ENCODE measurements around the gene GOPC.

Gene GOPC

GRCh38 chr6:117514655-117515054 is 87.7 kb downstream of the GOPC start:
- no peak for DNase-seq (ENCODE audit: low spot score)

GRCh38 chr6:117513778-117514365 is 88.4 kb downstream of the GOPC start:
- DNase-seq (ENCODE audit: low spot score): no peak

DNA sequence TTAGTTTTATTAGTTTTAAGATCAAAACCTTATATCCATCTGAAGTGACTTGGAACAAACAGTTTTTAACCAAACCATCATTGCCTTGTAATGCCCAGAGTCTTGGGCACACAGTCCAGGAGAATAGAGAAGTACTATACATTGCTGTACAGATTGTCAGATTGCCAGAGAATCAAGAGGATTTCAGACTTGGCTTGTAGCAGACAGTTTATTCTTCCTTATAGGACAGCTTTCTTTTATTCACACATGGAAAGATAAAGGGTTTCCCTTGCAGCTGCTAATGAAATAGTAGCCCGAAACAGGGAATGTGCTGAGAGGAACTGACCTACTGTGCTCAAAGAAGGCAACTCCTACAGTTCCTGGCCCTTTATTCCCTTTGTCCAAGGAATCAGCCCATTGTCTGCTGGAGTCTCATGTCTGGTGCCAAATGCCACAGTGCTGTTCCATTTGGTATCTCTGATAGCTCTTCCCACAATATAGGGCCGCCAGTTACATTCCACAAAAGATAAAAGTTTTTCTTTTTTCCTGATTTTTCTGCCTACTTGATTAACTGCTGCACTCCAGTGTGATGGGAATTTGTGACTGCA is 89.2 kb downstream of the GOPC start:
- DNase-seq (ENCODE audit: low spot score): no peak

DNA sequence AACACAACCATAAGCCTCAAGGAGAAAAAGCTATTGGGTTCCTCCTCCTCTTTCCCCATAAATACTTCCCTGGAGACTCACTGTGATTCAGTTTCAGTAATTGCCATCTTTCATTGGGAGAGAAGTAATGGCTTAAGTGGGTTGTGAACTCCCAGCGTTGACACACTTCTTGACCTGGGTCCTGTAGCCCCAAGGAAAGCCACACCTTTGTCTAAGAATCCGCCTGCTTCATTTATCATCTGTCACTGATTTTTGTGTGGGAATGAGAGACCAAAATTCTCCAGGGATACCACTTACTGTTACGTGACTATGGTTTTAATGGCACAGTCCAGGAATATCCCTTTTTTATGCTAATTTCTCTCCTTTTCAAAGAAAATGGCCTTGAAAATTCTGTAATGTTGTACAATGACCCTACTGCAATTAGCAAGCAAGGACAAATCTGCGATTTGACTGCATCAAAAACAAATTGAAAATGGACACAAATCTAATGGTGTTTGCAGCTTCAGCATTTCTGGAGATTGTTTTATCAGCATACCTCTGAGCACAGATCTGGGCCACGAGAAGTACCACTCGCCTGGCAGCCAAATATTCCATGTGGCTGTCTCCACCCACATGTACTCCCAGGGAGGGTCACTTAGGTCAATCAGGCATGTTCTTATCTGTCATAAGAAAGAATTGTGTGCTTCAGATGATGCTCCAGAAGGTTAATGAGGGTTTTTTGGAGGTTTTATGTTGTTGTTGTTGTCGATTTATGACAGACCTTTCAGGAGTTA is 90.1 kb downstream of the GOPC start:
- DNase-seq (ENCODE audit: low spot score): no peak

Data from AG08396 (cell line).